Astrocyte of the cerebellum (primary cell): Measurements from ENCODE around the gene HBP1.

Source experiments
- DNase-seq: peaks from one replicate; pipeline ENCODE4 v3.0.0-alpha.2; 2011; ENCODE audit warnings: low read depth
- H3K4me3 ChIP-seq: 2 replicates; pipeline ENCODE4 v1.5.1; 2011; ENCODE audit warnings: mild to moderate bottlenecking, low read depth, low read length, moderate library complexity
- CTCF ChIP-seq: IDR thresholded peaks from 2 replicates; pipeline ENCODE4 v1.5.1; 2012; ENCODE audit warnings: low read length, low read depth, moderate library complexity, mild to moderate bottlenecking; ENCODE audit errors: missing control alignments
- in situ Hi-C: cut with HindIII; loops from 2 replicates; pipeline ENCODE4 v1.10.0; 2017; ENCODE audit warnings: low sequenced_read_pairs

HBP1 gene

GRCh38 chr7:107147464-107148393 lies 21.1 kb upstream of the HBP1 start:
- H3K4me3 ChIP-seq: no peak overlapping the region
- peak; percentile 78 for TF ChIP-seq CTCF
- DNase-seq: no peak
- in situ Hi-C loops: no loop called here

DNA sequence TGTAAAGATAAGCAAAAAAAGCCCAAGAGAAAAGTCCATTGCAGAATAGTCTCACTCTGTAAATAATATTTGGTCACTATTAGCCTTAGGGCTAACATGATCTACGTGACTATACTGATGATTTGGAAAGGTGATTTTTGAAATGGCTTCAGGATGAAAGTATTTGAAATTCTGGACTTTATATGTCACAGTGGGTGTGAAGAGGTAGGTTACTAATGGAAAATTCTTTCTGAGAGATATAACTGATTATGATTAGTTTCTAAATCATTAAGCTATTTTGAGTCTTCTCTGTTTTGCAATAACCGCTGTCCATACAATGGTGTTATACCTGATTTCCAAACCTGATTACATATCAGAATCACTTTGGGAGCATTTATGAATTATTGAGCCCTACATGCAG lies 20.1 kb upstream of the HBP1 start:
- no peak for DNase-seq
- no peak overlapping the region for H3K4me3 ChIP-seq
- in situ Hi-C loops: no loop called here
- TF ChIP-seq CTCF: no peak

DNA sequence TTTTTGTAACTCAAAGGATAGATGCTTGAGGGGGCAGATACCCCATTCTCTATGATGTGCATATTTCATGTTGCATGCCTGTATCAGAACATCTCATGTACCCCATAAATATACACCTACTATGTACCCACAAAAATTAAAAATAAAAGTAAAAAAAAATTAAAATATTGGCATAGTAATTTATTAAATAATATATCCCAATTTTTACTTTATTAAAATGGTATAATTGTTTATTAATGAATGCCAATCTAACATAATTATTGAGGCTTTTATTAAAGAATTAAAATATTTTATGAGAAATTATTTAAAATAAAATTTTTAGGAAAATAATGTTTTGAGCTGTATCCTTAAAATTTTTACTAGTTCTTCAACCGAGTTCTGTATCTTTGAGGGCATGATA lies 18.9 kb upstream of the HBP1 start:
- no peak for TF ChIP-seq CTCF
- no peak overlapping the region for H3K4me3 ChIP-seq
- DNase-seq: no peak
- in situ Hi-C loops: no loop called here

DNA sequence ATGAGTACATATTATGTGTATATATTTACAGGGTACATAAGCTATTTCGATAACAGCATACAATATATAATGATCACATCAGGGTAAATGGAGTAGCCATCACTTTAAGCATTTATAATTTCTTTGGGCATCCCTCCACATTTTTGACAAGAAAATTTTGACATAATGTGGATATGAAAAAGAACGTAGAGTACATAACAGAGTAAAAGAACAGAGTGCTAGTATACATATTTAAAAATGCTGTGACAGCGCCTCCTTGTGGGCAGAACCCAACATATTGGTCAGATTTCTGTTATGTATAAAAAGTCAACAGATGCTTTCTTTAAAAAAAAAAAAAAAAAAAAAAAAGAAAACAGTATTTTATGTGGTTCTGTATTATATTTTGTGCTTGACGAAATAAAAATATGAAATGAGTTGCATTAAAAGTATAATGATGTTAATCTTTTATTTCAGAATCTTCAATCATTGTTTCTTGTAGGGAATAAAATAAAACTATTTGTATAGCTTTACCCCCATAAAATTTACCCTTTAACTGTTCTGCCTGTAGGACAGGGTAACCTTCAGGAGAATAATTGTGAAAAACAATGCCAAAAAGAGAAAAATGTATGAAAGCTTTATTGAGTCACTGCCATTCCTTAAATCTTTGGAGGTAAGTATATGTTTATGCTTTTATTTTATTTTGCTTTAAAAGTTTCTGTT lies 18.3 kb upstream of the HBP1 start:
- DNase-seq: peak; percentile 68
- in situ Hi-C loops: no loop called here
- TF ChIP-seq CTCF: peak; percentile 56
- no peak overlapping the region for H3K4me3 ChIP-seq

DNA sequence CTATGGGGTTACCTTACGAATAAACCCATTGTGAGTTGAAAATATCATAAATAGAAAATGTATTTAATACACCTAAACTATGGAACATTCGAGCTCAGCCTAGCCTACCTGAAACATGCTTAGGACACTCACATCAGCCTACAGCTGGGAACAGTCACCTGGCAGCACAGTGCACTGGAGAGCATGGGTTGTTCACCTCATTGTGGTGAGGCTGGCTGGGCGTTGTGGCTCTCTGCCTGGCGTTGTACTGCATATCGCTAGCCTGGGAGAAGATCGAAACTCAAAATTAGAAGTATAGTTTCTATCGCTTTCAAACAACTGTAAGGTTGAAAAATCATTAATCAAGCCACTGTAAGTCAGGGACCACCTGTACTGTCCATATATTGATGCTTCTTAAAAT lies 17.3 kb upstream of the HBP1 start:
- in situ Hi-C loops: no loop called here
- DNase-seq: no peak
- TF ChIP-seq CTCF: no peak
- no peak overlapping the region for H3K4me3 ChIP-seq

DNA sequence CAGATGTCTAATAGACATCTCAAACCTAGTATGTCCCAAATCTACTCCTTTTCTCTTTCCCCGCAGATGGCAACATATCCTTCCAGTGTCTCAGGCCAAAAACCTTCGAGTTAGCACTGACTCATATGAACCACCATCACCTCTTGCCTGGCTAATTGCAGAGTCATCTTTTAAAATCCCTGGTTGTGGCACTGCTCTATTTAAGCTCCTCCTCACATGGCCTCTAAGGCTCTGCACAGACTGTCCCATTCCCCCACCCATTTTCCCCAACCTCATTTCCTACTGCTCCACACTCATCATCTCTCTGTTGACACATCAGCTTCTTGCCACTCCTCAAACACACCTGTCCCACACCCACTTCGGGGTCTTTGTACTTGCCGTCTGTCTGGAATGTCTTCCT lies 16.8 kb upstream of the HBP1 start:
- in situ Hi-C loops: no loop called here
- DNase-seq: no peak

More for the DNA sequence above, 16.8 kb upstream of the HBP1 start:
- no peak for TF ChIP-seq CTCF
- no peak overlapping the region for H3K4me3 ChIP-seq
